HL-60 (cell line): Measurements from ENCODE around the gene TMEM41A.
"Not testable (repeated sequence)": the region's sequence is repeated elsewhere in the genome, so short reads cannot be mapped to it uniquely, and the experiment has no call there.

ENCODE experiments used
- DNase-seq, 2 experiments: peaks; one replicate each; pipeline ENCODE4 v3.0.0-alpha.2; 2010 to 2020; ENCODE audit warnings: low read depth in 1 of 2, low spot score in 1 of 2
- H3K27ac ChIP-seq: fragments of 250-450 bp; sonication (Bioruptor Pico); replicated peaks from 2 replicates; pipeline ENCODE4 v1.5.1; 2020; ENCODE audit warnings: mild to moderate bottlenecking, moderate library complexity
- H3K27me3 ChIP-seq: fragments of 250-450 bp; sonication (Bioruptor Pico); 2 replicates; pipeline ENCODE4 v1.5.1; 2021; ENCODE audit warnings: mild to moderate bottlenecking, moderate library complexity; ENCODE audit not compliant: insufficient read depth, poor library complexity, severe bottlenecking
- H3K4me3 ChIP-seq: replicated peaks from 2 replicates; pipeline ENCODE4 v1.5.1; 2011; ENCODE audit warnings: mild to moderate bottlenecking, control low read depth, low read length; ENCODE audit not compliant: insufficient read depth
- CTCF ChIP-seq: IDR thresholded peaks from one replicate; pipeline ENCODE4 v1.5.1; 2011; ENCODE audit warnings: low read length, control low read depth, inconsistent platforms; ENCODE audit not compliant: insufficient read depth
- GABPA ChIP-seq: IDR thresholded peaks from 2 replicates; pipeline ENCODE4 v1.6.1; 2012; ENCODE audit warnings: low read depth
- POLR2AphosphoS5 ChIP-seq: IDR thresholded peaks from 2 replicates; pipeline ENCODE4 v1.6.1; 2012; ENCODE audit warnings: low read depth
- SPI1 ChIP-seq: IDR thresholded peaks from 2 replicates; pipeline ENCODE4 v1.6.1; 2012; ENCODE audit warnings: low read depth, mild to moderate bottlenecking, borderline replicate concordance
- TF ChIP-seq, protein P1 (sequence below): IDR thresholded peaks from 2 replicates; pipeline ENCODE4 v1.6.1; 2012; ENCODE audit warnings: low read depth; ENCODE audit not compliant: insufficient replicate concordance

The TMEM41A gene

DNA sequence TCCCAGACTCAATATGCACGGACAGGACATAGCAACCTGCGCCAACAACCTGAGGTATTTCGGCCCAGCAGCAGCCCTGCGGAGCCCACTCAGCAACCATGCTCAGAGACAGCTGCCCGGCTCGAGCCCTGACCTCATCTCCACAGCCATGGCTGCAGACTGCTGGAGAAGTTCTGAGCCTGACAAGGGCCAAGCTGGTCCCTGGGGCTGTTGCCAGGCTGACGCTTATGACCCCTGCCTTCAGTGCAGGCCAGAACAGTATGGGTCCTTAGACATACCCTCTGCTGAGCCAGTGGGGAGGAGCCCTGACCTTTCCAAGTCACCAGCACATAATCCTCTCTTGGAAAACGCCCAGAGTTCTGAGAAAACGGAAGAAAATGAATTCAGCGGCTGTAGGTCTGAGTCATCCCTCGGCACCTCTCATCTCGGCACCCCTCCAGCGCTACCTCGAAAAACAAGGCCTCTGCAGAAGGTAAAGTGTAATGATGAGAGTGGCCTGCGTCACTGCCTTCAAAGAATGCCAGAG, 25.5 kb downstream of the TMEM41A start:
- H3K27me3 ChIP-seq = no peaks in the 10 kb centered on the region
- H3K27ac ChIP-seq = no peak overlapping the region
- TF ChIP-seq POLR2AphosphoS5 = no peak
- no peak for DNase-seq
- no peak overlapping the region for H3K4me3 ChIP-seq

- DNase-seq = no peak
- TF ChIP-seq SPI1 (no peak), CTCF (no peak), POLR2AphosphoS5 (no peak), GABPA (no peak)
- TF ChIP-seq, protein P1, sequence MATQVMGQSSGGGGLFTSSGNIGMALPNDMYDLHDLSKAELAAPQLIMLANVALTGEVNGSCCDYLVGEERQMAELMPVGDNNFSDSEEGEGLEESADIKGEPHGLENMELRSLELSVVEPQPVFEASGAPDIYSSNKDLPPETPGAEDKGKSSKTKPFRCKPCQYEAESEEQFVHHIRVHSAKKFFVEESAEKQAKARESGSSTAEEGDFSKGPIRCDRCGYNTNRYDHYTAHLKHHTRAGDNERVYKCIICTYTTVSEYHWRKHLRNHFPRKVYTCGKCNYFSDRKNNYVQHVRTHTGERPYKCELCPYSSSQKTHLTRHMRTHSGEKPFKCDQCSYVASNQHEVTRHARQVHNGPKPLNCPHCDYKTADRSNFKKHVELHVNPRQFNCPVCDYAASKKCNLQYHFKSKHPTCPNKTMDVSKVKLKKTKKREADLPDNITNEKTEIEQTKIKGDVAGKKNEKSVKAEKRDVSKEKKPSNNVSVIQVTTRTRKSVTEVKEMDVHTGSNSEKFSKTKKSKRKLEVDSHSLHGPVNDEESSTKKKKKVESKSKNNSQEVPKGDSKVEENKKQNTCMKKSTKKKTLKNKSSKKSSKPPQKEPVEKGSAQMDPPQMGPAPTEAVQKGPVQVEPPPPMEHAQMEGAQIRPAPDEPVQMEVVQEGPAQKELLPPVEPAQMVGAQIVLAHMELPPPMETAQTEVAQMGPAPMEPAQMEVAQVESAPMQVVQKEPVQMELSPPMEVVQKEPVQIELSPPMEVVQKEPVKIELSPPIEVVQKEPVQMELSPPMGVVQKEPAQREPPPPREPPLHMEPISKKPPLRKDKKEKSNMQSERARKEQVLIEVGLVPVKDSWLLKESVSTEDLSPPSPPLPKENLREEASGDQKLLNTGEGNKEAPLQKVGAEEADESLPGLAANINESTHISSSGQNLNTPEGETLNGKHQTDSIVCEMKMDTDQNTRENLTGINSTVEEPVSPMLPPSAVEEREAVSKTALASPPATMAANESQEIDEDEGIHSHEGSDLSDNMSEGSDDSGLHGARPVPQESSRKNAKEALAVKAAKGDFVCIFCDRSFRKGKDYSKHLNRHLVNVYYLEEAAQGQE = no peak
- no peak overlapping the region for H3K27ac ChIP-seq
- H3K27me3 ChIP-seq = no peaks in the 10 kb centered on the region
- no peak overlapping the region for H3K4me3 ChIP-seq
Measured at GRCh38 chr3:185470323-185470722, 28.5 kb downstream of the TMEM41A start.

DNA sequence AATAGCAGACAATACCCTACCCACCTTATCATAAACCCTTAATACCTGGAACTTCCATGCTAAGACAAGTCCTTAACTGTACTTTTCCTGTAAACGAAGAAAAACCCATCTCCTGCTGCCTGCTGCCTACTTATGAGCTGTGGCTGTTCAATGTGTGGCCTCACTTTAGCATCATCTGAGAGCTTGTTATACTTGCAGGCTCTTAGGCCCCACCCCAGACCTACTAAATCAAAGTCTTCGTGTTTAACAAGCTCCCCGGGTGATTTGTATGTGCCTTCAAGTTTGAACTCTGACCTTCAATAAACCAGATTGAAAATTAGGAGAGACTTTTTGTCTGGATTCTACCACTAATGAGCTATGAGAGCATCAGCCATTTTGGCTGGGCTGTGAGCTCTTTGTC, 29.3 kb downstream of the TMEM41A start:
- no peak for DNase-seq
- Histone ChIP-seq H3K27ac (no peak overlapping the region), H3K4me3 (no peak overlapping the region), H3K27me3 (no peaks in the 10 kb centered on the region)
- TF ChIP-seq CTCF = no peak
- TF ChIP-seq, protein P1 = no peak
- TF ChIP-seq GABPA = no peak
- no peak for TF ChIP-seq SPI1
- no peak for TF ChIP-seq POLR2AphosphoS5

DNA sequence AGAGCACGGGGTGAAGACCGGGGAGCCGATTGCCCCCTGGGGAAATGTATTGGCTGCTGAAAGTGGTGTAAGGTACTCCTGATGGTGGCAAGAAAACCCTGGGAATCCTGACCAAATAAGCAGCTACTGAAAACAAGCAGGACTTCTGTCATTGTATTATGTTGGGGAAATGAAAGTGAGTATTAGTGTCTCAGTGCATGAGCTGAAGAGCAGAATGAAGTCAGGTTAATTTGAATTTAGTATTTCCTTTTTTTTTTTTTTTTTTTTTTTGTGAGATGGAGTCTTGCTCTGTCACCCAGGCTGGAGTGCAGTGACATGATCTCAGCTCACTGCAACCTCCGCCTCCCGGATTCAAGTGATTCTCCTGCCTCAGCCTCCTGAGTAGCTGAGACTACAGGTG, 32.7 kb downstream of the TMEM41A start:
- not testable (repeated sequence) for H3K27me3 ChIP-seq, DNase-seq, H3K27ac ChIP-seq, H3K4me3 ChIP-seq

DNA sequence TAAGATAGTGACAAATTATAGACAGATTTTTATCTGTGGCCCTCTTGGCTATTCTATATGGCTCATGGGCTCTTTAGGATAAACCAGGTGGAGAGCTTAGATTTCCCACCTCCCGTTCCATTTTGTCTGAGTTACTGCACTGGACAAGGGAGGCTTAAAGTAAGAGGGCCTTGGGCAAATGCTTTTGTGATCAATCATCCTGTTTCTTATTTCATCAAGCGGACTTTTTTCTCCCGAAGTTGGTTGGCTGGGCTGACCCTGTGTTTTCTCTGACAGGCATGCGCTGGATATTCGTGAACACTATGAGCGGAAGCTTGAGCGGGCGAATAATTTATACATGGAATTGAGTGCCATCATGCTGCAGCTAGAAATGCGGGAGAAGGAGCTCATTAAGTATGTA, 33.4 kb downstream of the TMEM41A start:
- no peaks in the 10 kb centered on the region for H3K27me3 ChIP-seq
- H3K4me3 ChIP-seq = no peak overlapping the region
- TF ChIP-seq SPI1 (no peak), GABPA (no peak), POLR2AphosphoS5 (no peak)
- TF ChIP-seq, protein P1 = no peak
- H3K27ac ChIP-seq = no peak overlapping the region
- no peak for DNase-seq
